ENCODE measurements around the gene IL10RB. TPM values are rescaled to one million over a fixed set of nuclear protein-coding genes. Genes with fewer than 3 reads are reported as not detected.

Gene IL10RB
- total RNA-seq, 1 donor from 2014 or later: 31.1 TPM

Other genes with a start within 250 kb of the IL10RB start
- not detected in 2 replicates for gene OLIG2, start 240.4 kb upstream of the IL10RB start, total RNA-seq
- not detected in 2 replicates for gene OLIG1, start 196.2 kb upstream of the IL10RB start, total RNA-seq
- gene IFNAR2, start 36.4 kb upstream of the IL10RB start, total RNA-seq: 1.4 and 2.1 TPM in 2 replicates
- 8.1 and 8.2 TPM in 2 replicates for gene IFNAR1, start 58.6 kb downstream of the IL10RB start, total RNA-seq
- 42.4 and 56.8 TPM in 2 replicates for gene IFNGR2, start 137.0 kb downstream of the IL10RB start, total RNA-seq
- 16.9 and 31.6 TPM in 2 replicates for gene TMEM50B, start 213.6 kb downstream of the IL10RB start, total RNA-seq
- 1.0 and 1.3 TPM in 2 replicates for gene DNAJC28, start 225.3 kb downstream of the IL10RB start, total RNA-seq